ENCODE measurements around the gene HSDL1.

- TF ChIP-seq EZH2 (IDR thresholded peaks at IDR 0.05; ENCODE audit: insufficient read depth, poor library complexity, severe bottlenecking) (no peak), EZH2phosphoT487 (IDR thresholded peaks at IDR 0.05; ENCODE audit: insufficient read depth, low read depth) (no peak)
These were observed 32.7 kb upstream of the HSDL1 start for GRCh38 chr16:84177741-84178073.

Measured in GM23248 (cell line).